ENCODE data around the gene SUFU.

The SUFU gene

GRCh38 chr10:102619281-102619981 is 115.7 kb downstream of the SUFU start:
- DNase-seq (ENCODE audit: low read depth in 3 of 3), result no peak

- DNase-seq (ENCODE audit: low read depth in 3 of 3), result no peak
These were observed 116.4 kb downstream of the SUFU start for GRCh38 chr10:102620138-102620590.

- no peak for DNase-seq (ENCODE audit: low read depth in 3 of 3)
These were observed 117.0 kb downstream of the SUFU start for GRCh38 chr10:102620591-102621442.

GRCh38 chr10:102621443-102622325 is 117.9 kb downstream of the SUFU start:
- no peak for DNase-seq (ENCODE audit: low read depth in 3 of 3)

- no peak for DNase-seq (ENCODE audit: low read depth in 3 of 3)
These were observed 120.3 kb downstream of the SUFU start for GRCh38 chr10:102624094-102624493.

- no peak for DNase-seq (ENCODE audit: low read depth in 3 of 3)
These were observed 121.2 kb downstream of the SUFU start for GRCh38 chr10:102624751-102625645.

GRCh38 chr10:102626026-102626685 is 122.4 kb downstream of the SUFU start:
- DNase-seq (ENCODE audit: low read depth in 3 of 3), result no peak

GRCh38 chr10:102627291-102627735 is 123.5 kb downstream of the SUFU start:
- no peak for DNase-seq (ENCODE audit: low read depth in 3 of 3)

- DNase-seq (ENCODE audit: low read depth in 3 of 3), result no peak
These were observed 124.0 kb downstream of the SUFU start for GRCh38 chr10:102627736-102628293.

- DNase-seq (ENCODE audit: low read depth in 3 of 3), result no peak
These were observed 124.7 kb downstream of the SUFU start for GRCh38 chr10:102628451-102628911.

- DNase-seq (ENCODE audit: low read depth in 3 of 3), result no peak
These were observed 126.2 kb downstream of the SUFU start for GRCh38 chr10:102629661-102630614.

GRCh38 chr10:102630663-102631062 is 126.9 kb downstream of the SUFU start:
- no peak for DNase-seq (ENCODE audit: low read depth in 3 of 3)

- no peak for DNase-seq (ENCODE audit: low read depth in 3 of 3)
These were observed 128.0 kb downstream of the SUFU start for GRCh38 chr10:102631525-102632393.

- no peak for DNase-seq (ENCODE audit: low read depth in 3 of 3)
These were observed 128.8 kb downstream of the SUFU start for GRCh38 chr10:102632394-102633111.

- no peak for DNase-seq (ENCODE audit: low read depth in 3 of 3)
These were observed 129.5 kb downstream of the SUFU start for GRCh38 chr10:102633287-102633686.

GRCh38 chr10:102633848-102634247 is 130.1 kb downstream of the SUFU start:
- no peak for DNase-seq (ENCODE audit: low read depth in 3 of 3)

GRCh38 chr10:102634686-102635085 is 130.9 kb downstream of the SUFU start:
- no peak for DNase-seq (ENCODE audit: low read depth in 3 of 3)

All from stimulated activated CD4-positive, alpha-beta T cell treated with anti-CD3 and anti-CD28 coated beads, TNF-alpha, amount 100 ng/mL, for 4 hours (primary cell).